ENCODE data around the gene HHLA2. TPM values are rescaled to one million over a fixed set of nuclear protein-coding genes. Genes with fewer than 3 reads are reported as not detected.

The HHLA2 gene
- total RNA-seq, 1 experiment from 2014 or later = not detected

Other genes with a start within 250 kb of the HHLA2 start
- gene CD47, start 205.5 kb upstream of the HHLA2 start, total RNA-seq (2014; rRNA removed; shearing (Covaris generic)) = 184 and 189 TPM in 2 replicates
- 36.4 and 74.2 TPM in 2 replicates for gene IFT57, start 74.1 kb upstream of the HHLA2 start, total RNA-seq (2014; rRNA removed; shearing (Covaris generic))
- 0.05 and 0.44 TPM in 2 replicates for gene MYH15, start 214.0 kb downstream of the HHLA2 start, total RNA-seq (2014; rRNA removed; shearing (Covaris generic))

Data from M059J (cell line).